Amygdala (tissue), 56 donors: ENCODE data around the gene JOSD1.

Experiments
- DNase-seq, 56 donors: peaks; one replicate each; lab custom pipeline; 2025; lab: John Stamatoyannopoulos, UW

The JOSD1 gene

DNA sequence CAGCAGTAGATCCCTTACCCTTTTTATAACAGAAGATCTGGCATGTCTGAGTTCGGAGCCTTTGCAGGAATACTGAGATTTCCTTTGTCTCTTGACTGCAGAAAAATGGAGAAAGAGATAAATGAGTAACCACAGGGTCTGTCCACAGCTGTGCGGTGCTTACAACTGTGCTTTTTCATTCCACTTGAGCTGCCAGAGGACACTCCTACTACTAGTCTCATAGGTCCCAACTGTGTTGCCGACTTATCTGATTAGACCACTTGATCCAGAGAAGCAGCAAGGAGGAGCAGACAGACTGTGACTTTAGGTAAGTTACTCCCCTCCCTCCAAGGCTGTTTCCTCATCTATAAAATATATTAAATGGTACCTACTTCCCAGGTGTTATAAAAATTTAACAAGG is 62.0 kb downstream of the JOSD1 start:
- no peak for DNase-seq

DNA sequence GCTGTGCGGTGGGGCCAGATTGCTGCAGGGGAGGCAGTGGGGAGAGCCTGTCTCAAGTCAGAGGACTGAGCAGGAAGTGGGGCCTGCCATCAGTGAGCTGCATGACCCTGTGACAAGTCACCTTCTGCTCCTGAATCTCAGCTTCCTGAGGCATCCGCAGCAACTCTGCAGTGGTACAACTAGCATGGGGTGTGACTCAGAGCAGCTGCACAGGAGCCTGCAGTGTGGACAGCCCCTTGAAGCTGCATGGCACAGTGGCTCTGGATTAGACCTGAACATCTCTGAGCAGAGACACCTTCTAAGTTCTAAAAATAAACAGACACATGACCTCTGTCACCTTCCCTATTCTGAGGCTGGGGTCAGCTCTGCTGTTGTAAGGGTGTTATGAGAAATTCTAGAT is 62.5 kb downstream of the JOSD1 start:
- no peak for DNase-seq
